HCT116 (cell line): ENCODE measurements around the gene UQCC2. TPM values are rescaled to one million over a fixed set of nuclear protein-coding genes. Genes with fewer than 3 reads are reported as not detected.

Experiments
- ATAC-seq: fragments of 200-7000 bp; cut with Tn5 transposase; 2 replicates; pipeline ENCODE4 v1.9.1; 2020; ENCODE audit warnings: mild to moderate bottlenecking, moderate library complexity
- BruUV-seq: library from RNA; stranded (reverse); fragments of 400-500 nt; replicated peaks from 2 replicates; lab custom pipeline; 2021; lab: Mats Ljungman, UMichigan
- CTCF ChIA-PET: fragments of 300-600 bp; sonication (Branson Sonifier 250); formaldehyde crosslinking; loops from one replicate; lab custom pipeline; 2021; ENCODE audit warnings: antibody characterized with exemption; lab: Charles Lee
- POLR2A ChIA-PET: fragments of 300-600, 350-600 bp; sonication (Branson Sonifier 250); formaldehyde crosslinking; loops from one replicate; lab custom pipeline; 2021; ENCODE audit warnings: antibody characterized with exemption; lab: Charles Lee
- RAD21 ChIA-PET, 2 experiments: fragments of 300-600 bp; sonication (Branson Sonifier 250); formaldehyde crosslinking; loops; one replicate each; lab custom pipeline; 2023; ENCODE audit warnings: low total read pairs in 2 of 2; ENCODE audit not compliant: uncharacterized antibody in 2 of 2, unreplicated experiment in 2 of 2, low non-redundant PET in 1 of 2; lab: Charles Lee
- DNase-seq: peaks from one replicate; pipeline ENCODE4 v3.0.0-alpha.2; 2010; ENCODE audit warnings: low read depth, low spot score
- H2AFZ ChIP-seq: fragments of 200-600 bp; shearing (Covaris generic), sonication (generic); 2 replicates; pipeline ENCODE4 v1.6.1; 2017; ENCODE audit warnings: low read depth, mixed run types, mixed read lengths, antibody characterized with exemption, low read length; ENCODE audit not compliant: poor library complexity, severe bottlenecking
- H3K27ac ChIP-seq: 2 replicates; pipeline ENCODE4 v1.5.1; 2012; ENCODE audit warnings: low read depth, low read length
- H3K27me3 ChIP-seq: fragments of 200-600 bp; sonication (generic); 2 replicates; pipeline ENCODE4 v1.6.1; 2016; ENCODE audit warnings: mixed run types, low read length, mixed read lengths; ENCODE audit not compliant: insufficient read depth
- H3K36me3 ChIP-seq, 2 experiments: fragments of 200-500 bp in 1 of 2; fragments of 200-600 bp in 1 of 2; sonication (Bioruptor generic) in 1 of 2; sonication (generic) in 1 of 2; 2 replicates each; pipeline versions ENCODE4 v1.5.1 to v1.6.1; 2014 to 2016; ENCODE audit warnings: low read length in 2 of 2, inconsistent platforms in 1 of 2, mixed read lengths in 1 of 2, mixed run types in 1 of 2; ENCODE audit not compliant: insufficient read depth in 2 of 2, control insufficient read depth in 1 of 2
- H3K4me1 ChIP-seq, 2 experiments: fragments of 200-600 bp in 1 of 2; sonication (generic) in 1 of 2; 2 replicates each; pipeline versions ENCODE4 v1.5.1 to v1.6.1; 2012 to 2017; ENCODE audit warnings: low read length in 2 of 2, inconsistent platforms in 1 of 2, mild to moderate bottlenecking in 1 of 2, mixed read lengths in 1 of 2, mixed run types in 1 of 2, moderate library complexity in 1 of 2; ENCODE audit not compliant: insufficient read depth in 2 of 2, control insufficient read depth in 1 of 2
- H3K4me2 ChIP-seq: fragments of 200-600 bp; sonication (generic); 2 replicates; pipeline ENCODE4 v1.6.1; 2017; ENCODE audit warnings: mixed run types, low read length, mixed read lengths
- H3K4me3 ChIP-seq, 2 experiments: fragments of 200-600 bp in 1 of 2; sonication (generic) in 1 of 2; replicated peaks in 1 of 2; 2 replicates each; pipeline ENCODE4 v1.5.1; 2011 to 2016; ENCODE audit warnings: low read length in 2 of 2, control low read depth in 1 of 2, low read depth in 1 of 2, mild to moderate bottlenecking in 1 of 2, mixed read lengths in 1 of 2, mixed run types in 1 of 2
- H3K79me2 ChIP-seq: fragments of 200-600 bp; sonication (generic); 2 replicates; pipeline ENCODE4 v1.6.1; 2017; ENCODE audit warnings: mild to moderate bottlenecking, mixed run types, low read length, moderate library complexity, mixed read lengths; ENCODE audit not compliant: insufficient read depth
- H3K9ac ChIP-seq: fragments of 200-600 bp; sonication (generic); 2 replicates; pipeline ENCODE4 v1.6.1; 2016; ENCODE audit warnings: low read length, mixed read lengths
- H3K9me2 ChIP-seq: fragments of 200-600 bp; sonication (generic), shearing (Covaris generic); 2 replicates; pipeline ENCODE4 v1.6.1; 2017; ENCODE audit warnings: mixed run types, mild to moderate bottlenecking, moderate library complexity; ENCODE audit not compliant: insufficient read depth
- H3K9me3 ChIP-seq, 2 experiments: fragments of 200-500 bp in 1 of 2; fragments of 200-600 bp in 1 of 2; sonication (Bioruptor generic) in 1 of 2; sonication (generic) in 1 of 2; 2 replicates each; pipeline ENCODE4 v1.6.1; 2014 to 2017; ENCODE audit warnings: low read length in 2 of 2, mixed read lengths in 2 of 2, inconsistent platforms in 1 of 2, low read depth in 1 of 2, mild to moderate bottlenecking in 1 of 2, mixed run types in 1 of 2, moderate library complexity in 1 of 2; ENCODE audit not compliant: control insufficient read depth in 1 of 2, insufficient read depth in 1 of 2
- H4K20me1 ChIP-seq: fragments of 200-600 bp; sonication (generic), shearing (Covaris generic); 2 replicates; pipeline ENCODE4 v1.6.1; 2017; ENCODE audit warnings: mixed run types, mild to moderate bottlenecking, moderate library complexity; ENCODE audit not compliant: insufficient read depth
- ATF3 ChIP-seq: IDR thresholded peaks from 2 replicates; pipeline ENCODE4 v1.6.1; 2012
- CBX3 ChIP-seq: IDR thresholded peaks from 2 replicates; pipeline ENCODE4 v1.6.1; 2012; ENCODE audit warnings: low read depth
- CTCF ChIP-seq, 3 experiments: fragments of 200-600 bp in 1 of 3; sonication (generic) in 1 of 3; IDR thresholded peaks in 2 of 3; conservative IDR thresholded peaks in 1 of 3; 2 replicates each; pipeline ENCODE4 v1.5.1; 2012 to 2017; ENCODE audit warnings: low read depth in 2 of 3, low read length in 2 of 3, antibody characterized with exemption in 1 of 3, borderline replicate concordance in 1 of 3, control low read depth in 1 of 3, mild to moderate bottlenecking in 1 of 3, mixed read lengths in 1 of 3, mixed run types in 1 of 3, moderate library complexity in 1 of 3; ENCODE audit not compliant: insufficient read depth in 1 of 3
- EGR1 ChIP-seq: IDR thresholded peaks from 2 replicates; pipeline ENCODE4 v1.6.1; 2012; ENCODE audit warnings: low read depth
- ELF1 ChIP-seq: IDR thresholded peaks from 2 replicates; pipeline ENCODE4 v1.6.1; 2012; ENCODE audit warnings: low read depth, borderline replicate concordance
- EZH2 ChIP-seq: fragments of 200-600 bp; sonication (generic); IDR thresholded peaks from 2 replicates; pipeline ENCODE4 v1.6.1; 2017; ENCODE audit warnings: antibody characterized with exemption, mixed run types
- EZH2phosphoT487 ChIP-seq: fragments of 200-600 bp; IDR thresholded peaks from 2 replicates; pipeline ENCODE4 v1.6.1; 2018; ENCODE audit warnings: antibody characterized with exemption, borderline replicate concordance
- JUND ChIP-seq: IDR thresholded peaks from 2 replicates; pipeline ENCODE4 v1.6.1; 2012
- POLR2A ChIP-seq: IDR thresholded peaks from 2 replicates; pipeline ENCODE4 v1.7.0; 2011; ENCODE audit warnings: borderline replicate concordance; ENCODE audit not compliant: insufficient read depth, insufficient read length; ENCODE audit errors: extremely low read depth
- RAD21 ChIP-seq: IDR thresholded peaks from 2 replicates; pipeline ENCODE4 v1.6.1; 2012; ENCODE audit warnings: low read depth, mild to moderate bottlenecking
- SIN3A ChIP-seq: IDR thresholded peaks from 2 replicates; pipeline ENCODE4 v1.6.1; 2012; ENCODE audit warnings: low read depth
- SP1 ChIP-seq: IDR thresholded peaks from 2 replicates; pipeline ENCODE4 v1.6.1; 2012; ENCODE audit warnings: low read depth
- TCF7L2 ChIP-seq: IDR thresholded peaks from 2 replicates; pipeline ENCODE4 v1.7.0; 2011; ENCODE audit warnings: borderline replicate concordance, inconsistent platforms; ENCODE audit not compliant: insufficient read depth, insufficient read length; ENCODE audit errors: extremely low read depth
- YY1 ChIP-seq: IDR thresholded peaks from 2 replicates; pipeline ENCODE4 v1.6.1; 2011; ENCODE audit warnings: low read length, low read depth, moderate library complexity, mild to moderate bottlenecking; ENCODE audit not compliant: insufficient replicate concordance; ENCODE audit errors: extremely low read depth
- ZBTB33 ChIP-seq: IDR thresholded peaks from 2 replicates; pipeline ENCODE4 v1.6.1; 2011; ENCODE audit warnings: mild to moderate bottlenecking, low read length, moderate library complexity; ENCODE audit not compliant: insufficient replicate concordance; ENCODE audit errors: extremely low read depth
- ZFX ChIP-seq: fragments of 450-650 bp; IDR thresholded peaks from 2 replicates; pipeline ENCODE4 v1.6.1; 2017
- ZNF274 ChIP-seq: fragments of 200-500 bp; sonication (Bioruptor generic); IDR thresholded peaks from 2 replicates; pipeline ENCODE4 v1.6.1; 2014; ENCODE audit warnings: mild to moderate bottlenecking, low read depth, low read length, inconsistent platforms
- intact Hi-C: fragments of 100-400 bp; cut with micrococcal nuclease; formaldehyde crosslinking; loops from 2 replicates; pipeline ENCODE4 v1.10.0; 2022
- total RNA-seq: library from RNA; stranded (reverse); gene quantifications from one replicate; pipeline ENCODE4 v1.2.1, GENCODE V29; 2021; ENCODE audit not compliant: unreplicated experiment

Gene UQCC2
- total RNA-seq, 1 experiment from 2014 or later: 95.1 TPM

- ChIA-PET RAD21 (no interaction called here), CTCF (no interaction called here), POLR2A (no interaction called here)
- intact Hi-C loops: no loop called here
- DNase-seq (no peak), ATAC-seq (no peak)
- no peaks in the 10 kb centered on the region for H3K27me3 ChIP-seq
- H3K4me3 ChIP-seq: no peak overlapping the region
- TF ChIP-seq SP1 (no peak), CTCF (IDR thresholded peaks at IDR 0.05 in 2 of 3, conservative IDR thresholded peaks at IDR 0.05 in 1 of 3; ENCODE audit: borderline replicate concordance in 1 of 3, insufficient read depth in 1 of 3, low read depth in 2 of 3, low read length in 2 of 3) (no peak), JUND (no peak), EGR1 (no peak), ZFX (no peak), POLR2A (no peak), CBX3 (no peak), ELF1 (no peak), ZNF274 (no peak), YY1 (no peak), EZH2 (no peak), ATF3 (no peak), TCF7L2 (no peak), EZH2phosphoT487 (no peak), RAD21 (no peak), SIN3A (no peak), ZBTB33 (no peak)
- no peaks in the 10 kb centered on the region for H3K9me3 ChIP-seq
- H3K4me1 ChIP-seq: no peaks in the 10 kb centered on the region
- no peak overlapping the region for H3K4me2 ChIP-seq
- no peak overlapping the region for H2AFZ ChIP-seq
- peaks cover 33 to 55% of the 10 kb centered on the region in 2 experiments; a peak in 3 of 4 replicates for H3K36me3 ChIP-seq
- H4K20me1 ChIP-seq: no peaks in the 10 kb centered on the region
- no peaks in the 10 kb centered on the region for H3K79me2 ChIP-seq
- H3K9me2 ChIP-seq: no peaks in the 10 kb centered on the region
- no peak overlapping the region for H3K9ac ChIP-seq
- BruUV-seq: no TSS peak
- no peak overlapping the region for H3K27ac ChIP-seq
Measured at GRCh38 chr6:33677689-33678088, 33.8 kb downstream of the UQCC2 start.
